BLaER1 (cell line): Measurements from ENCODE around the gene NELFA.
A peak's percentile ranks its signal among the peaks of the same experiment; 100 is the strongest.

Source experiments
- H3K27ac ChIP-seq: shearing (Covaris generic); formaldehyde crosslinking; 2 replicates; pipeline ENCODE4 v1.8.1; 2022
- H3K27me3 ChIP-seq: shearing (Covaris generic); formaldehyde crosslinking; 2 replicates; pipeline ENCODE4 v1.8.1; 2022
- H3K36me3 ChIP-seq: shearing (Covaris generic); formaldehyde crosslinking; 2 replicates; pipeline ENCODE4 v1.8.1; 2022
- H3K4me1 ChIP-seq: shearing (Covaris generic); formaldehyde crosslinking; 2 replicates; pipeline ENCODE4 v1.8.1; 2022
- H3K4me2 ChIP-seq: shearing (Covaris generic); formaldehyde crosslinking; 2 replicates; pipeline ENCODE4 v1.8.1; 2022
- H3K4me3 ChIP-seq: shearing (Covaris generic); formaldehyde crosslinking; 2 replicates; pipeline ENCODE4 v1.8.1; 2022
- H3K9ac ChIP-seq: shearing (Covaris generic); formaldehyde crosslinking; 2 replicates; pipeline ENCODE4 v1.8.1; 2022
- H3K9me3 ChIP-seq: shearing (Covaris generic); formaldehyde crosslinking; 2 replicates; pipeline ENCODE4 v1.8.1; 2022
- H4K20me1 ChIP-seq: shearing (Covaris generic); formaldehyde crosslinking; 2 replicates; pipeline ENCODE4 v1.8.1; 2022
- Cebpa-rat ChIP-seq: shearing (Covaris generic); IDR thresholded peaks from 2 replicates; pipeline ENCODE4 v1.8.1; 2022

The NELFA gene

DNA sequence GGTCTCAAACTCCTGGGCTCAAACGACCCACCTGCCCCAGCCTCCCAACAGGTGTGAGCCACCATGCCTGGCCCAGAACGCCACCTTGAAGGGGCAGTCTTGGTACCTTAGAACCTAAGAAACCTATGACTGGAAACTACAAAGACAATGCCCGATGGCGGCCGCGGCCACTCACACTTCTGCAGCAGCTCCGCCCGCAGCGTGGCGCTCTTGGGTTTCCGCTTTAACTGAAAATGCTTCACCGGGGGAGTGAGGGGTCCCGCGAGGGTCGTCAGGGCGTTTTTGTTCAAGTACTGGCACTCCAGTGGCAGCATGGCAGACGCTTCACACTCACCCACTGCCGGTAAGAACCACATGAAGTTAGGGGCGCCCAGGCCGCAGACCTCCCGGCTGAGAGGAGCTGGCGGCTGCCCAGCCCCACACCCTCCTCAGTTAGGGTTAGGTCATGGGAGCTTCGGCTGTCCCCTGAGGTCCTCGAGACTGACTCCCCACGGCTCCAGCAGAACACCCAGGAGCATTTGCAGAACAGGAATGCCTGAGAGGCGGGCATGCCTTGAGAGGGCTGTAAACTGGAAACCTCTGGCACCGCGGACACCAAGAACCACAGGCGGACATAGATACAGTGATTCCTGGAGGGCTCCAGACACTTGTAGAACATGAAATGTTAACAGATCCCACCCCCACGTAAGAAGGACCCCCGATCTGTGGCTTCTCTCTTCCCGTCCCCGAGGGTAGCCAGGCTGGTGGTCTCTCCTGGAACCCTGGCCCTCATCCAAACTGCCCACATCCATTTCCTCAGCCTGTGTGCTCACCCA is 19.0 kb downstream of the NELFA start:
- Histone ChIP-seq H3K4me1 (peaks cover 10% of the 10 kb centered on the region), H3K36me3 (peaks cover 97% of the 10 kb centered on the region), H3K4me3 (no peak overlapping the region), H3K4me2 (no peak overlapping the region), H3K9me3 (no peaks in the 10 kb centered on the region), H3K27me3 (no peaks in the 10 kb centered on the region), H3K27ac (no peak overlapping the region), H3K9ac (no peak overlapping the region), H4K20me1 (peaks cover 100% of the 10 kb centered on the region)
- TF ChIP-seq Cebpa-rat: no peak

DNA sequence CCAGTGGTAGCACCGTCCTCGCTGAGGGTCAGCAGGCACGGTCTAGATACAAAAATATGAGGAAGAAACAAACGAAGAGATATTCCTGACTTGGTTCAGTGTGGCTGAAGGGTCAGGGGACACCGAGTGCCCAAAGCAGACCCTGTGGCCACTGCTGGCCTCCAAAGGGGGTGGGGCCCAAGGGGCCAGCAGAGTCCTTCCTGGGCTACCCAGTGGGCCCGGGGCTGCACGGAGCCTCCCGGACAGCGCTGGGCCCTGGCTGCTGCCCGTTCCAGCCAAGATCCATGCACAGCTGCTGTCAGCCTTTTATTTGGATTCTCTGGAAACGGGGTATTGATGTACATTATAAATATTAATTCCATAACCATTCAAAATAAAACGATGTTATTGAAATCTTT is 20.4 kb downstream of the NELFA start:
- Histone ChIP-seq H3K4me2 (no peak overlapping the region), H3K36me3 (peaks cover 100% of the 10 kb centered on the region), H3K4me3 (no peak overlapping the region), H3K27me3 (no peaks in the 10 kb centered on the region), H3K27ac (no peak overlapping the region), H4K20me1 (peaks cover 100% of the 10 kb centered on the region), H3K4me1 (peaks cover 21% of the 10 kb centered on the region), H3K9me3 (no peaks in the 10 kb centered on the region), H3K9ac (no peak overlapping the region)
- TF ChIP-seq Cebpa-rat: no peak

DNA sequence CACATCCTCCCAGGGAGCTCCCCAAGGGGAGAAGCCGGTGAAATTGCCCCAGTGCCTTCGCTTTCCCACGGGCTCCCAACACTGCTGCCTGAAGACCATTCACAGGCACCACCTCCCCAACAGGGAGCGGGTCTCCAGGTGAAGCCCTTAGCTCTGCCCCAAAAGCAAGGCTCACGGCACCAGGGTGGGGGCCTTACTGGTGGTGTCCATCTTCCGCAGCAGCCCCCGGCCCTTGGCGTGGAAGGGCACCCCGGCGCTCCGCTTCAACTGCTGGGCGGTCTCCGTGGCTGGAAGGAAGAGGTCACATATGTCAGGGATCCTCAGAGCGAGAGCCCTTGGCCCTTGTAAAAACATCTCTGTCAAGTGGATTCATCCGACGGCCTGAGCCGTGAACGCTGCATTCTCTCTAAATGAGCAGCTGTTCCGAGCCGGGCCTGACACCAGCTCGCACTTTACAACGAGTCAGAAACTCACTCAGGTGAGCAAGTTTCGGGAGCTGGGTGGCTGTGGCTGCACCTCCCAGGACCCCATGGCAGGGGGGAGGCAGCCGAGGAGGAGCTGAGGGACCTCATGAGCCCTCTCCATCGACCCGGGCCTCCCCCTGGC is 20.9 kb downstream of the NELFA start:
- peaks cover 21% of the 10 kb centered on the region for H3K4me1 ChIP-seq
- H3K36me3 ChIP-seq: peaks cover 100% of the 10 kb centered on the region
- no peak for TF ChIP-seq Cebpa-rat

DNA sequence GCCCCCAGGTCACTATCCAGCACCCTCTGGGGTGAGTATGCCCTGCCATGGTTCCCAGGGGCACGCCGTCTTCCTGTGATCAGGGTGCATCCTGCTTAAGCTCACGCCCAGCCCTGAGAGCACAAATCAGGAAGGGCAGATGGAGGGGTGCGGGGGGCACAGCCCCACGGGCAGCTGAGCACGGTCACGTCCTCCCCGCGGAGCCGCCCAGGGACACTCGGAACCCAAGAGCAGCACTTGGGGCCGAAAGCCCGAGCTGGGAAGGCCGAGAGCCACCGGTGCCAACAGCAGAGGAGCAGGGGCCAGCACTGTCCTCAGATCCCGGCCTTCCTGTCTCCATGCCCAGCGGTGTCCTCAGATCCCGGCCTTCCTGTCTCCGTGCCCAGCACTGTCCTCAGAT is 21.5 kb downstream of the NELFA start:
- TF ChIP-seq Cebpa-rat: no peak
- peaks cover 100% of the 10 kb centered on the region for H4K20me1 ChIP-seq
- no peak overlapping the region for H3K4me3 ChIP-seq
- peaks cover 100% of the 10 kb centered on the region for H3K36me3 ChIP-seq
- no peak overlapping the region for H3K27ac ChIP-seq
- no peaks in the 10 kb centered on the region for H3K9me3 ChIP-seq
- no peak overlapping the region for H3K4me2 ChIP-seq
- H3K4me1 ChIP-seq: peaks cover 21% of the 10 kb centered on the region
- no peaks in the 10 kb centered on the region for H3K27me3 ChIP-seq
- H3K9ac ChIP-seq: no peak overlapping the region

More for the DNA sequence above, 20.9 kb downstream of the NELFA start:
- Histone ChIP-seq H3K9ac (no peak overlapping the region), H3K4me3 (no peak overlapping the region), H3K27ac (no peak overlapping the region), H3K4me2 (no peak overlapping the region), H3K27me3 (no peaks in the 10 kb centered on the region), H3K9me3 (no peaks in the 10 kb centered on the region), H4K20me1 (peaks cover 100% of the 10 kb centered on the region)

DNA sequence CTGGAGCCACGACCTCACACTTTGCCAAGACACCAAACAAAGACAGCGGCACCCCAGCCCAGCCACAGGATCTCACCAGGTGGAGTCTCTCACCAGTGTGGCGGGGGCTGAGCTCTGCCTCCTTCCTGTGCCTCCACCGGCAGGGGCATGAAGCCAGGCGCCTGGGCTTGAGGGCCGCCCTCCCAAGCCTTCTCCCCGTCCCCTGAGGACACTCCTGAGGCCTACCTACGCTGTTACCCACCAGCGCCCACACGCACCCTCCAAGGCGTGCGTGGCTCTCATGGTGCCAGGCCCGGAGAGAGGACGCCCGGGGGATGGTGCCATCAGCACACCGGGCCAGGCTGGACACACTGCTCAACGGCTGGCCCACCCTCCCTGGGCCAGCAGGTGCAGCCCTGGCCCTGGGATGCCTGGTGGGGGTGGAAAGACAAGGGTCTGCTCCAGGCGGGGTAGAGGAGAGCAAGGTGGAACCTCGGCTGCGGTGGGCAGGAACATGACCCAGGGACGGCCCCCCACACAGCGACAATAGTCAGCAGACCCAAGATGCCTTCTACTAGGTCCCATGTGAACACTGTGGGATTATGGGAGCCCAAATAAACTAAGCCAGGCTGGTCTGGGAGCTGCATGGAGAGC is 22.1 kb downstream of the NELFA start:
- H3K27ac ChIP-seq: no peak overlapping the region; the same call in 1 of the 2 replicates
- no peak for TF ChIP-seq Cebpa-rat
- no peak overlapping the region for H3K4me2 ChIP-seq
- no peak overlapping the region for H3K4me3 ChIP-seq
- H3K36me3 ChIP-seq: peaks cover 100% of the 10 kb centered on the region
- H4K20me1 ChIP-seq: peaks cover 98% of the 10 kb centered on the region
- no peak overlapping the region for H3K9ac ChIP-seq
- no peaks in the 10 kb centered on the region for H3K9me3 ChIP-seq
- H3K27me3 ChIP-seq: no peaks in the 10 kb centered on the region
- peaks cover 21% of the 10 kb centered on the region for H3K4me1 ChIP-seq

DNA sequence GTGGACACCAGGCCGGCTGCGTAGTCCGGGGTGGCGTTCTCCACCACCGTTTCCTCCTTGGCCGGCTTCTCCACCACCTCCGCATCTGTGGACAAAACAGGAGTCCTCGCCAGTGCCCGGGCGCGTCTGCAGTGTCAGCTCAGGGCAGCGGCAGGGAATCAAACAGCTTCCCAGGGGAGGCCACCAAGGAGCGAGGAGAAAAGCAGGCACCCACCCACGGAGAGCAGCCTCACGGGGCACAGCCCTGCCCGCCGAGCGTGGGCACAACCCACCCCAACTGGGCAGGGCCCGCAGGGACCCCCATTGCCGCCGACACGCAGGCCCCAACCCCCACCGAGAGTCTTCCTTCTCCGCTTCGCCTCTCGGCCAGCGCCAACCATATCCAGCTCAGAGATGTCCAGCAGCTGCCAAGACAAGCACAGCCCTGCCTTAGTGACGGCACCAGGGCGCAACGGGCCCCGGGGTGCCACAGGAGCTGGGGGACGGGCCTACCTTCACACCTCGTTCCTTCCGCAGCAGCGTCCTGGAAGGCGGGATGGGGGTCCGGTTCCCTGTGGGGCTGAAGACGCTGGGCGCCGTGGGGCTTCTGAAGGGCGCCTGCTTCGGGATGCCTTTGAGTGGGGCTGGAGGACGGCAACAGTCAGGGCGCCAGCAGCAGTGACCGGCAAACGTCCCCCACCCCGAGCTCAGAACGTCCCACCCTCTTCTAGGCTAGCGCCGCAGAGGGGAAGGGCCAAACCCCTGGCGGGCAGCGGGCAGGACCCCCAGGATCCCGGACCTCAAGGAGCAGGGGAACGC is 22.8 kb downstream of the NELFA start:
- Histone ChIP-seq H3K4me2 (no peak overlapping the region), H4K20me1 (peaks cover 97% of the 10 kb centered on the region), H3K27me3 (no peaks in the 10 kb centered on the region), H3K27ac (no peak overlapping the region), H3K4me1 (peaks cover 21% of the 10 kb centered on the region), H3K4me3 (no peak overlapping the region), H3K9ac (no peak overlapping the region), H3K9me3 (no peaks in the 10 kb centered on the region), H3K36me3 (peaks cover 100% of the 10 kb centered on the region)
- no peak for TF ChIP-seq Cebpa-rat

DNA sequence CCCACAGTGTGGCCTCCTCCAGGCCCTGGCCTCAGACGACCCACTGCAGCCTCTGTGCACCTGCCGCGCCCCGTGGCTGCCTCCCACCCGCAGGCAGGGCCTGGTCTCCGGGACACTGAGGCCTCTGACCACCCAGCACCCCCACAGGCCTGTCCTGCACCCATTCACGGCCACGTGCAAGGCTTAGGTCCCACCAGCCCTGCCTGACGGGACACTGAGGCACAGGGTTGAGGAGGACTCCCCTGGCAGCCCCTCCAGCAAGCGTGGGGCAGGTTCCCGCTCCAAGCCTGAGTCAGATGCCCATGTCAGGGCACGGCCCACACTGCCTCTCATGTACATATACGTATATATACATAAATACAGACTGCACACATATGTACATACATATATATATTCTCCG is 23.5 kb downstream of the NELFA start:
- TF ChIP-seq Cebpa-rat: no peak
- Histone ChIP-seq H3K27me3 (no peaks in the 10 kb centered on the region), H3K4me3 (no peak overlapping the region), H4K20me1 (peaks cover 97% of the 10 kb centered on the region), H3K4me2 (no peak overlapping the region; the same call in 1 of the 2 replicates), H3K36me3 (peaks cover 100% of the 10 kb centered on the region), H3K9ac (0 out of 2 replicates have a peak overlapping the region, but pooled peaks have one; percentile 41), H3K4me1 (peaks cover 21% of the 10 kb centered on the region), H3K27ac (peak overlapping the region; percentile 33; the same call in 1 of the 2 replicates), H3K9me3 (no peaks in the 10 kb centered on the region)

DNA sequence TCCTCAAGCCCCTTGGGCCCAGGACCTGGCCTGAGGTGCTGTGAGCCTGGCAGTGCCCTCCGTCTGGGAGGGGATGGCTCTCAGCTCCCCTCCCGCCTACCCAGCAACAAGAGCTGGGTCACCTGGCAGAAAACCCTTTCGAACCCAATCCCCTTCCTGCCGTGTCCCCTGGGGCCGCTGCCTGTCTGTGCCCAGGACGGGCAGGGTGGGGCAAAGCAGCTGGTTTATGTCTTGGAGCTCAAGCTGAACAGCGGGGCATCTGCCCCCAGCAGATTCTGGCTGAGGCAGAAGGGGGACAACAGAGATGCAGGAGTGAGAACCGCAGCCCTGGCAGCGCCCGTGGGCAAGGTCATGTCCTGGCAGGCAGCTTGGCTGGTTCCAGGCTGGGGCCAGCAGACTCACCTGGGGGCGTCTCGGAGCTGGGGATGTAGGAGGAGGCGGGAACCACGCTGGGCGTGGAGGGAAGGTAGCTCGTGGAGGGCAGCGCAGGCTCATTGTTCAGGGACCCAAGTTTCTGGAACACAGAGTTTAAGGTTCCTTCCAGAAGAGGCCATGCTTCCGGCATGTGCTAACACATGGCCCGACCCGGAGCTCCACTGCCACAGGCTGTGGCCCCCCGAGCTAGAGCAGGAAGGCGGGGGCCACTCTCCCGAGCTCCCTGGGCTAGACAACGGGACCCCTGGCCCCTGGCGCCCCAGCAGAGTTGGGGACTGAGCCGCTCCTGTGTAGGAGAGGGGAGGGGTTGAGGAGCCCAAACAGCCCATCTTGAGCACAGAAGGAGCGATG is 24.2 kb downstream of the NELFA start:
- peaks cover 100% of the 10 kb centered on the region for H3K36me3 ChIP-seq
- H3K4me1 ChIP-seq: peaks cover 21% of the 10 kb centered on the region
- H3K4me2 ChIP-seq: peak overlapping the region; percentile 58
- no peak overlapping the region for H3K4me3 ChIP-seq
- peak overlapping the region; percentile 41; the same call in 1 of the 2 replicates for H3K9ac ChIP-seq
- TF ChIP-seq Cebpa-rat: no peak
- H4K20me1 ChIP-seq: peaks cover 97% of the 10 kb centered on the region
- H3K27me3 ChIP-seq: no peaks in the 10 kb centered on the region
- peak overlapping the region; percentile 33 for H3K27ac ChIP-seq
- no peaks in the 10 kb centered on the region for H3K9me3 ChIP-seq
